NCI-H2227 (cell line): ENCODE data around the gene RFTN1.
A peak's percentile ranks its signal among the peaks of the same experiment; 100 is the strongest.

Experiments
- DNase-seq: peaks from one replicate; lab custom pipeline; 2025; ENCODE audit not compliant: unreplicated experiment; lab: John Stamatoyannopoulos, UW

RFTN1 gene

DNA sequence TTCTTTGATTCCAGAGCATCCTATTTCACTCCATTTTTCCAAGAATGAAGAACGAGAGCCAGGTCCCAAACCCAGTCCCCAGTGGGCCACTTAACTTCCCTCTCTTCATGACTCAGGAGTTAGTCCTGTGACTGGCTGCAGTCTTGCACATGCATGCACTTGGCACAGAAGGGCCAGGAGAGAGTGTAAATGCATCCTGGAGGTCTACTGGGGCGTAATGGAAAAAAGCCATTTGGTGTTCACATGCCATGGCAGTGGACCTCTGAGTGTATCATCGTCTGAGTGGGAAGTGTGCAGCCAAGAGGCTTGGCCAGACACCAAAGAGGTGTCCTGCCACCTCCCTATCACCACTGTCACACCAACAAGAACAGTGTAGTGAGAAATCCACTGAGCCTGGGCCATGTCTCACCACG lies 15.1 kb upstream of the RFTN1 start:
- DNase-seq, result no peak

DNA sequence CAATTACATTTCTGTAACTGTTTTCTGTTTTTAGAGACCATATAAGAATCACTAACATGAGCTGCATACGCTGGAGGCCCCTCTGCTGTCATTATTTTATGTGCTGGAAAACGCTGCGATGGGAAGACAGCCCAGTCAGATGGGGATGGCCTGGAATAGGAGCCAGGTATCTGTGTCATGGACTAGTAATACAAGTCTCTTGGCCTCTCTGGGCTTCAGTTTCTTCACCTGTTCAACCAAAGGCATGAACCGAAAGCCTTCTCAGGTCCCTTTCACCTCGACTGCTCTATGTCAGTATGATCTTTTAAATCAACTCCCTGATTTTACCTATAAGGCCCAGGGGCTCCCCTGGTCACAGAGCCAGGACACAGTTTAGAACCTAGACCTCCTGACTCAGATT lies 14.6 kb upstream of the RFTN1 start:
- DNase-seq, result no peak

DNA sequence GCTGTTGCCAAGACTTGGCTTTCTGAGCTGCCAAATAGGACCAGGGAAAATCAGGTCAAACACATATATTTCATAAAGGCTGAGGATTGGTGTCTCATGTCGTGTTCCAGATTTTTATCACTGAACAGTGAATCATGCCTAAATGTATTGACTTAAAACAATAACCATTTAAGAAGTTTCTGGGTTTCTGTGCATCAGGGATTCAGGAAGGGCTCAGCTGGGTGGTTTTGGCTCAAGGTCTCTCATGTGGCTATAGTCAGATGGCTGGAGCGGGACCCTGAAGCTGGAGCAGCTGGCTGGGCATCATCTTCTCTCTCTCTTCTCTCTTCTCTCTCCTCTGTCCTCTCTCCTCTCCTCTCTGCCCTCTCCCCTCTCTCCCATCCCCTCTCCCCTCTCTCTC lies 10.7 kb upstream of the RFTN1 start:
- no peak for DNase-seq

GRCh38 chr3:16523778-16524177 lies 10.3 kb upstream of the RFTN1 start:
- no peak for DNase-seq

- no peak for DNase-seq
These were observed 9.3 kb upstream of the RFTN1 start for GRCh38 chr3:16522834-16523233.

DNA sequence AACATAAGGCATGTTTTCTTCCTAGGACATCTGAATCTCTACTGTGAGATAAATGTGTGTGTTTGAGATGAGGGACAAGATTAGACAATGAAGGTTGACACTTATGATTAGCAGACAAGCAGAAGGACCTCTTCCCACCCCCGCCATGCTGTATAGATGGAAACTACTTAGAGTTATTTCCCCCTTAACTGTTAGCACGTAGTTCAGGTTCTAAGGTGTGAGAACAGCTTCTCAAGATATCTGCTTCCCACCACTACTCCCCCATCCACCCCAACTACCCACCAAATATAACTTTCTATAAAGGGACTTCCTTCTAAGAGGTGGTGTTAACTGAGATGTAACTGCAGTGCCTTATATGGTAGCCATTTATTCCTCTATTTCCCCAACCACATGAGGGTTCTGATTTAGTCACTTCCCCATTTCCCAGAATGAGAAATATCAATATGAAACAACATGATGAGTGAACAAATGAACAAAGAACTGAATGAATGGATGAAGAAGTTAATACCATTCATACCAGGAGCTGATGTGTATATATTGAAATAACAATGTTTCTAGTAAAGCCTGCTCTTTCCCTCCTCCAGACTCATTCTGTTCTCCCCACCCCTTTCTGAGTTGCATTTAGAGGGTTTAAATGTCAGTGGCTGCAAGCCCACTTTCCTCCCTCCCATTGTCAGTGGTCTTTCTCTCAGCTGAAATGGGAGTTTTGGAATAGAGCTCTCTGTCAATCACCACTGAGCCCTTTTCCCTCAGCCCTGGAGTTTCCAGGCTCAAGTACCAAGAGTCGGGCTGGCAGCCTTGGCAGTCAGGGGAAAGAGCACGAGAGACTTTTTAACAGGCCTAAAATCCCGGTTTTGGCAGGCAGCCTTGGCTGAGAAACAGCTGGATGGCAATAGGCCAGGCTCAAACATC lies 7.7 kb upstream of the RFTN1 start:
- no peak for DNase-seq

DNA sequence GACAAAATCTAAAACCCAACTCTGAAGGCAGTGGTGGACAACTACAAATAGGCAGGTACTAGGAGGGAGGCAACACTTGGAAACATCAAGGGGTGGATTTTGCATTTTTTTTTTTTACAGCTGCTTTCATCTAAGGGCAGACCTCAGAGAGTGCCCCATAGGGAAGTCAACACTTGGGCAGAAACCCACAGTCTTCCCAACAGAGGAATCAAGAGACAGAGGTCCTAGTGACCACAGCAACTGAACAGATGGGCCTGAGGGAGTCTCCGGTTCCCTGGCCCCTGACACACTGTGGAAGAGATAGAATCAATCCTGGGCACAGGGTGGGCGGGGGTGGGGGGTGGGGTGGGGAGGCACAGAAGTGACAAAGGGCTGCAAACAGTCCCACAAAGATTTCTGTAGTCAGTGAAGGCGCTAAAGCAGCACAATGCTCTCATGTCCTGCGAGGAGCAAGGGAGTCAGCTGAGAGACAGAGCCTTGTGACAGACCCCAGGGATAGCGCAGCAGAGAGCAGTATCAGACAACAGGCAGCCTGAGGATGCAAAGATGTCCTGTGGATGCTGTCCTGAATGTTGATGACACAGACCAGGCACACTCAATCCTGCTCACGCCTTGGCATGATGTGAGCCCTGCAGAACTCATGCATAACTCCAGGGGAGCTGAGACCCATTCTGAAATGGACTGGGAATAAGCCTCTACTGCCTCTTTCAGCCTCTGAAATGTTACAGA lies 6.9 kb upstream of the RFTN1 start:
- DNase-seq, result no peak

DNA sequence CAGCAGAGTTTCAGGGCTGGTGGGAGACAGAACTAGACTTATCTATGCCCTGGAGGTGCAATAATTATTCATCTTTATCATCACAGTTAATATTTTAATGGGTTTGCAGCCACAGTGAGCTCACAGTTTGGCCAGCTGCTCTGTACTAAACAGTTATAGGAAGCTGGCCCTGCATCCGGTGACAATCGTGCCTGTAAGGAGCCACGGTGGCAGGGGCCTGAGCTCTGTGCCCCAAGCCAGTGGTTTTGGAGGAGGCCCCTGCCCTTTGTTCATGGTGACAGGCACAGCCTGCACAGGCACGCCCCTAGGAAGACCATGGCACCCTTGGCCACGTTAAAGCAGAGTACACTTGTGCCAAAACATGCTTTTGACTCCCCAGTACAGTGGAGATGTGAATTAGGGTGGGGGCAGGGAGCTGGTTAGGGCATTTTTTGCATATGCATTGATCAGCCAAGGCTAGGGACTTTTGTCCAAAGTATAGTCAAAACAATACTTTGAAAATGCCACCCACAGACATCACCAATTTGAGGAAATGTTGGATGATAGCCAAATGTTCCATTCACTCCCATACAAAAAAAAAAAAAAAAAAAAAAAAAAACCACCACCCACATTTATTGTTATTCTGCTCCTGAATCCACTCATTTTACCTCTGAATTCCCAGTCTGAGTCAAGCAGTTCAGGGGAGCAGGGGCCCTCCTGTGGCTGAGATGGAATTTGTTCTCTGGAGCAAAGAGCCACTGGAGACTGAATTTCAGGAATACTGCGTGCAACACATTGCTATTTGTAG lies 3.4 kb upstream of the RFTN1 start:
- peak; percentile 58 for DNase-seq

DNA sequence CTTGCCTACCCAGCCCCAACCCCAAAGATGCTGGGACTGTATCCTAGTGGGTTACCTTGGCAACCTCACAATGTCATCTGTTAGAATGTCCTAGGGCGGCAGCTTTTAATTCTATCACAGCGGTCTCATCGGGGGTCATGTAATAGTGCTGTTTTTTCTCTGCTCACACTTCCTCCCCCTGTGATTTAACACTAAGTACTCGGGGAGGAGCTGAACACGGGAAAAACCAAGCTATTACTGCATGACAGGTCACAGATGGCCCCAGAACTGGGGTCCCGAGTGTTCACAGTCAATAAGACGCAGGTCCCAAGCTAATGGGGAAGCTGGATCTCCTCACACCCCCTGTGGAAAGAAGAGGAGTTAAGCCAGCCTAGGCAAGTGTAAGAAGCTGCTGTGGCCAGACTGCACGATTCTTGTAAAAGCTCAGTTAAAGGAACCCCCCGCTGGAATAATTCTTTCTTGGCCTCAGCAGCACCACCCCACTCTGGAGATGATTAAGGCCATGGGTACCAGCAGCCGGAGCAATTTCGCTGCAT lies 2.5 kb upstream of the RFTN1 start:
- peak; percentile 75 for DNase-seq

DNA sequence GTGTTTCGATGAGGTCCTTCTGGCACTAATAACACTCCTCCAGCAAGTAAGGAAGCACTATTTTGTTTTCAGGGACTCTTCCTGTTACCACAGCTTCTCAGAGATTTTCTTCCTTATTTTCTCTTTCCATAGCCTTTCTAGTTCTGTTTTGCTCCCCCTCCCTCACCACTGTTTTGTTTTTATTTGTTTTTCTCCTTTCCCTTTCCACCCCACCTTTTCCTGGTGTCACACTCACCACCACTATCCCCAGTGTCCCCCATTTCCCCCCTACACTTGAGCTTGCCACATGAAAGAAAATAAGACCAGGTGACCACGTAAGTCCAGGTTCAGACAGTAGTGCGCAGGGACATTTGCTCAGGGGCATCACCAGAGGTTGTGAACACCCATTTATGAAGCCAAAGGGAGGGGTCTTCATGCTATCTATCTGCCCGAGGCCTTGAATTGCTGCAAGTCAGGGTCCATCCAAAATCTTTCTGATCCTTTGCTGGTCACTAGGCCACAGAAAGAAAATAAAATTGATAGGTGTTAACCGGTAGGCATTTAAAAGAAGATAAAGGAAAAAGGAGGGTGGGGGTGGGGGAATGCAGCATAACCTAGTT lies 1.4 kb upstream of the RFTN1 start:
- no peak for DNase-seq

DNA sequence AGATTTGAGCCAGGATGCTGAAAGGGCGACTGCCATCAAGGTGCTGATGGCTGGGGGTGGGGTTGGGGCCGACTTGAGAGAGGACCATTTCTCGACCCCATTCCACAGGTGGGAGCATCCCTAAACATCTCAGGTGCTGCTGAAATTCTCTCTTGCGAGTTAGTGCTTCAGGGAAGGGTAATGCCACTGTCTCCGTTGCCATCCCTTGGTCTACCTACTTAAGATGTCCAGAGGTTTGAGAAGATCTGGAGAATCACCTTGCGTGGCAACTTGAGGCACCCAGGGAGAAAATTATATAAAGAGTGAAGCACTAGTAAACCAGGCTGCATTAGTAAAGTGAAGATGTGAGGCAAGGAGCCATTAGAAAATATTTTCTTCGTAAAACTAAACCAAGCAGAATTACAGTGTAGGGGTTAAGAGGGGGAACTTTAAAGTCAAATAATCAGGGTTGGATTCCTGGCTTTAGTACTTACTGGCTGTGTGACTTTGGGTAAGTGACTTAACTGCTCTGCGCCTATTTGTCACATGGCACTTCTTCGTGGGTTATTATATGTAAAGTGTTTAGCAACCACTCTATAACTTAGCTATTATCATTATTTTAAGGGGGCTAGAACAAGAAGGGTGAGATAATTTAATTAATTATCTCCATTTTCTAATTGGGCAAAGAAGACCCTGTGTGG lies 662 bp upstream of the RFTN1 start:
- no peak for DNase-seq

- no peak for DNase-seq
These were observed 911 bp downstream of the RFTN1 start for GRCh38 chr3:16512435-16513140.

DNA sequence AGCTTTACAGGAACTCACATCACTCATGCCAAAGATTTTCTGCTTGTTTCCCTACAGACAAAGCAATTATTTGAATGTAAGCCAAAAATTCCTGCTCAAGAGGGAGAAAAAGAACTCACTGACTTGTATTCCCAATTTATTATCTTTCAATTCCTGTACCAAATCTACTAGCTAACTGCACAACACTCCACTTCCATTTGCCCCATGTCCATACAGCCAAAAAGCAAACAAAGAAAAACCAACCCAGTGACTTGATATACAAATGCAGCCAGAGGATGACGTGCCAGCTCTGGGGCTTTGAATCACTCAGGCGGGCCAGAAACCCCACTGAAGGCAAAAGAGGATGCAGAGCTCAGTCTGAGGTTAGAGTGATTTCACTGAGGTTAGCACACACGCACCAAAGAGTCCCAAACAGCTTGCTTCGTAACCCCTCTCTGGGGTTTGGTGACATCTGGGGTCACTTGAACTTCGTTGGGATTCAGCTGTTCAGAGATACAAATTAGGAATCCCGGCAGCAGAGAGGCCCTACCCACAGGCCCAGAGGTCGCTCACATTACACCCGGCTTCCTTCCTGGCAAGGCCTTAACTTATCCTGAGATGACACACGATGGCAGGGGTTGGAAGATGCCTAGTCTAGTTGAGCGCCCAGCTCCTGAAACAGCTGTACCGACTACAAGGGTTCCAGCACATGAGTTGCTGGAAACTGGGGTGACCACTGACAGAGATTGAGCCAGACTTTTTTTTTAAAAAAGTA lies 1.6 kb downstream of the RFTN1 start:
- no peak for DNase-seq

GRCh38 chr3:16510620-16511319 lies 2.7 kb downstream of the RFTN1 start:
- DNase-seq, result no peak

DNA sequence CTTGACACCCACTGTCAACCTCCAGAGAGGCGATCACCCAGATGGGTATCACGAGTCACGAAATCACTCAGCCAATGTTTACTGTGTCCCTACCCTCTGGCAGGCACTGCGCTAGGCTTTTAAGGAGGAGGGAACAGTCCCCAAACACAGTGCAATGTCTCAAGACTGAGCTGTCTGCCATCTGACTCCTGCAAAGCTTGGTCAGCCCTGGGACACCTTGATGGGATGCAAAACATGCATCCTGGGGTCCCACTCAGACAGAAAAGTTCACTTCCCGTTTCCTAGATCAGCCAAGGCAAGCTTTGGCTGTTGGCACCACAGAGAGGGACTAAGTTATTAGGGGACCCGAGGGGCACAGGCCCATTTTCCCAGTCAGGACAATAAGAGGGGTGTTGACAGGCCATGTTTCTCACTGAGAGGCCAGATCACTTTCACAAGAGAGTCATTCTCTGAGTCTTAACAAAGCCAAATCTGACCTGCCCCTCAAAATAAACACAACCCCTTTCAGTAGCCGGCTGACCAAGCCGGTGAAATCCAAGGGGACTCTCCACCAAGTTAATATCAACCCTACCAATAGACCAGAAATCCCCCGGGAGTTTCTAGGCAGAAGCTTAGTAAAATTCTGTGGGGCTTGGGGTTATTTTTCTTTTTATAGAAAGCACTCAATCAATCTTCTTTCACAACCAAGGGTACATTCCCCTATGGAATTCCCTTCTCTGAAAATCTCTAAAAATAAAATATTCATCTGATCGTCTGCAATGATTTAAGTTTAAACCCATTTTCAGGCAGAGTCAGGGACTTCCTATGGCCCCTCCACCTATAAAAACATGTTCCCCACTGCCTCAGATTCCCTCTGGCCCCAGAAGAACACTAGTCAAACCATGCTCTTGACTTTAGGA lies 3.5 kb downstream of the RFTN1 start:
- DNase-seq, result no peak

DNA sequence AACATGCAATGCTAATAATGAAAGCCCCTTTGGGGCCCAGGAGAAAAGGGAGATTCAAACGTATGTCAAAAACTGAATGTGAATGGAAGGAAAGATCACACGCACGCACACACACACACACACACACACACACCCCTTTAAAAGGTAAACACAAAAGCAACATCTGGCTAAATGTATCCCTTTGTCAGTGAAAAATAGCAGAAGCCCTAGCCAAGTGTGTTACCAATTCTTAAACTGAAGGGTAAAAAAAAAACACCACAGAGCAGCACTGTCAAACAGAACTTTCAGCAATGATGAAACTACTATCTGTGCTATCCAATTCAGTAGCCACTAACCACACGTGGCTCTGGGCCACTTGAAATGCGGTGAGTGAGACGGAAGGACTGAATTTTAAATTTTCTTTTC lies 4.9 kb downstream of the RFTN1 start:
- no peak for DNase-seq

DNA sequence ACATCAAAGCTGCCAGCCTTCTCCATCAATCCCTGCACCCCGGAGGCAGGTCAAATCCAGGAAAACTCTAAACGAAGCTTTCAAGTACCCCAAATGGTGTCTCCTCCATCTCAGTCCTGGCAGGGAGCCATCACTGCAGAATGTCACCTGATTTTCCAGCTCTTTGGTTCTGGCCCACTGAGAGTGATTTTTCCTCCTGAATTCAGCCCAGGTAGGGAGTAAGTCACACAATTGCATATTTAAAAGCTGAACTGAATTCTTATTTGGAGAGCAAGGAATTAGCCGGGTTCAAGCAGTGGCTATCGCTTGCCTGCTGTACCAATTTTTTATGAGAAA lies 5.3 kb downstream of the RFTN1 start:
- DNase-seq, result no peak
